Ishikawa (cell line): ENCODE data around the gene MRPS2.

Experiments
- EGR1 ChIP-seq: IDR thresholded peaks from 2 replicates; pipeline ENCODE4 v1.6.1; 2012
- EP300 ChIP-seq: IDR thresholded peaks from 2 replicates; pipeline ENCODE4 v1.6.1; 2012; ENCODE audit warnings: borderline replicate concordance
- TAF1 ChIP-seq: IDR thresholded peaks from 2 replicates; pipeline ENCODE4 v1.6.1; 2012; ENCODE audit warnings: low read depth, mild to moderate bottlenecking
- YY1 ChIP-seq: IDR thresholded peaks from 2 replicates; pipeline ENCODE4 v1.6.1; 2012; ENCODE audit warnings: low read depth
- TF ChIP-seq, protein P1 (sequence below): IDR thresholded peaks from 2 replicates; pipeline ENCODE4 v1.6.1; 2012; ENCODE audit warnings: low read depth, mild to moderate bottlenecking
- TF ChIP-seq, protein P2 (sequence below): IDR thresholded peaks from 2 replicates; pipeline ENCODE4 v1.6.1; 2012

DNA sequence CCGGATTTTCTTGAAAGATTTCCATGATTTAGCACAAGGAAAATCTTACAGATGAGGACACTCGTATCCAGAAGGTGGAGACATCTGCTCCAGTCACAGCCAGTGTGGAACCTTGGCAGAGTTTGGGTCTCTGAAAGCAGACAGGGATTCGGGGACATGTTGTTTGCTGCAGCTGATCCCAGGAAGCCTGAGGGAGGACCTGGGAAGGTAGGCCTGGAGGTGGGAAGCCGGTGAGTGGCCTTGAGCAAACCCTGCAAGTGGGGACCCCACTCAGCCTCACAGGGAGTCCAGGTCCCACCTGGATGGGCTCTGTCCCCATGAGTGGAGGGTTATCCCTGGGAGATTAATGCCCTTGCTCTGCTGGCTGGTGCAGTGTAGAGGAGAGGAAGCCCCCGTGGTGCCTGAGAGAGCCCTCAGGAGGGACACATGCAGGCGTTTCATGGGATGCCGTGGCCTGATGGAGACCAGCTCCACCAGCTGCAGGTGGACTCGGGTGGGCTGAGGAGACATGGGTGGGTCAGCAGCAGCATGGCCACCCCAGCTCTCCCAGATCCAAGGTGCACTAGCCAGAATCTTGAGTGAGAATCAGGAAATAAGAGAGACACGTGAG is 7.8 kb downstream of the MRPS2 start:
- TF ChIP-seq, protein P1, sequence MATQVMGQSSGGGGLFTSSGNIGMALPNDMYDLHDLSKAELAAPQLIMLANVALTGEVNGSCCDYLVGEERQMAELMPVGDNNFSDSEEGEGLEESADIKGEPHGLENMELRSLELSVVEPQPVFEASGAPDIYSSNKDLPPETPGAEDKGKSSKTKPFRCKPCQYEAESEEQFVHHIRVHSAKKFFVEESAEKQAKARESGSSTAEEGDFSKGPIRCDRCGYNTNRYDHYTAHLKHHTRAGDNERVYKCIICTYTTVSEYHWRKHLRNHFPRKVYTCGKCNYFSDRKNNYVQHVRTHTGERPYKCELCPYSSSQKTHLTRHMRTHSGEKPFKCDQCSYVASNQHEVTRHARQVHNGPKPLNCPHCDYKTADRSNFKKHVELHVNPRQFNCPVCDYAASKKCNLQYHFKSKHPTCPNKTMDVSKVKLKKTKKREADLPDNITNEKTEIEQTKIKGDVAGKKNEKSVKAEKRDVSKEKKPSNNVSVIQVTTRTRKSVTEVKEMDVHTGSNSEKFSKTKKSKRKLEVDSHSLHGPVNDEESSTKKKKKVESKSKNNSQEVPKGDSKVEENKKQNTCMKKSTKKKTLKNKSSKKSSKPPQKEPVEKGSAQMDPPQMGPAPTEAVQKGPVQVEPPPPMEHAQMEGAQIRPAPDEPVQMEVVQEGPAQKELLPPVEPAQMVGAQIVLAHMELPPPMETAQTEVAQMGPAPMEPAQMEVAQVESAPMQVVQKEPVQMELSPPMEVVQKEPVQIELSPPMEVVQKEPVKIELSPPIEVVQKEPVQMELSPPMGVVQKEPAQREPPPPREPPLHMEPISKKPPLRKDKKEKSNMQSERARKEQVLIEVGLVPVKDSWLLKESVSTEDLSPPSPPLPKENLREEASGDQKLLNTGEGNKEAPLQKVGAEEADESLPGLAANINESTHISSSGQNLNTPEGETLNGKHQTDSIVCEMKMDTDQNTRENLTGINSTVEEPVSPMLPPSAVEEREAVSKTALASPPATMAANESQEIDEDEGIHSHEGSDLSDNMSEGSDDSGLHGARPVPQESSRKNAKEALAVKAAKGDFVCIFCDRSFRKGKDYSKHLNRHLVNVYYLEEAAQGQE: no peak
- TF ChIP-seq YY1 (no peak), TAF1 (no peak), EP300 (no peak), EGR1 (no peak)
- TF ChIP-seq, protein P2, sequence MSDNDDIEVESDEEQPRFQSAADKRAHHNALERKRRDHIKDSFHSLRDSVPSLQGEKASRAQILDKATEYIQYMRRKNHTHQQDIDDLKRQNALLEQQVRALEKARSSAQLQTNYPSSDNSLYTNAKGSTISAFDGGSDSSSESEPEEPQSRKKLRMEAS: no peak
